HCT116 (cell line): Measurements from ENCODE around the gene MCUR1. TPM values are rescaled to one million over a fixed set of nuclear protein-coding genes. Genes with fewer than 3 reads are reported as not detected.

ENCODE experiments used
- ATAC-seq: fragments of 200-7000 bp; cut with Tn5 transposase; 2 replicates; pipeline ENCODE4 v1.9.1; 2020; ENCODE audit warnings: mild to moderate bottlenecking, moderate library complexity
- BruUV-seq: library from RNA; stranded (reverse); fragments of 400-500 nt; replicated peaks from 2 replicates; lab custom pipeline; 2021; lab: Mats Ljungman, UMichigan
- CTCF ChIA-PET: fragments of 300-600 bp; sonication (Branson Sonifier 250); formaldehyde crosslinking; loops from one replicate; lab custom pipeline; 2021; ENCODE audit warnings: antibody characterized with exemption; lab: Charles Lee
- POLR2A ChIA-PET: fragments of 300-600, 350-600 bp; sonication (Branson Sonifier 250); formaldehyde crosslinking; loops from one replicate; lab custom pipeline; 2021; ENCODE audit warnings: antibody characterized with exemption; lab: Charles Lee
- RAD21 ChIA-PET, 2 experiments: fragments of 300-600 bp; sonication (Branson Sonifier 250); formaldehyde crosslinking; loops; one replicate each; lab custom pipeline; 2023; ENCODE audit warnings: low total read pairs in 2 of 2; ENCODE audit not compliant: uncharacterized antibody in 2 of 2, unreplicated experiment in 2 of 2, low non-redundant PET in 1 of 2; lab: Charles Lee
- DNase-seq: peaks from one replicate; pipeline ENCODE4 v3.0.0-alpha.2; 2010; ENCODE audit warnings: low read depth, low spot score
- H2AFZ ChIP-seq: fragments of 200-600 bp; shearing (Covaris generic), sonication (generic); 2 replicates; pipeline ENCODE4 v1.6.1; 2017; ENCODE audit warnings: low read depth, mixed run types, mixed read lengths, antibody characterized with exemption, low read length; ENCODE audit not compliant: poor library complexity, severe bottlenecking
- H3K27ac ChIP-seq: 2 replicates; pipeline ENCODE4 v1.5.1; 2012; ENCODE audit warnings: low read depth, low read length
- H3K27me3 ChIP-seq: fragments of 200-600 bp; sonication (generic); 2 replicates; pipeline ENCODE4 v1.6.1; 2016; ENCODE audit warnings: mixed run types, low read length, mixed read lengths; ENCODE audit not compliant: insufficient read depth
- H3K36me3 ChIP-seq, 2 experiments: fragments of 200-500 bp in 1 of 2; fragments of 200-600 bp in 1 of 2; sonication (Bioruptor generic) in 1 of 2; sonication (generic) in 1 of 2; 2 replicates each; pipeline versions ENCODE4 v1.5.1 to v1.6.1; 2014 to 2016; ENCODE audit warnings: low read length in 2 of 2, inconsistent platforms in 1 of 2, mixed read lengths in 1 of 2, mixed run types in 1 of 2; ENCODE audit not compliant: insufficient read depth in 2 of 2, control insufficient read depth in 1 of 2
- H3K4me1 ChIP-seq, 2 experiments: fragments of 200-600 bp in 1 of 2; sonication (generic) in 1 of 2; 2 replicates each; pipeline versions ENCODE4 v1.5.1 to v1.6.1; 2012 to 2017; ENCODE audit warnings: low read length in 2 of 2, inconsistent platforms in 1 of 2, mild to moderate bottlenecking in 1 of 2, mixed read lengths in 1 of 2, mixed run types in 1 of 2, moderate library complexity in 1 of 2; ENCODE audit not compliant: insufficient read depth in 2 of 2, control insufficient read depth in 1 of 2
- H3K4me2 ChIP-seq: fragments of 200-600 bp; sonication (generic); 2 replicates; pipeline ENCODE4 v1.6.1; 2017; ENCODE audit warnings: mixed run types, low read length, mixed read lengths
- H3K4me3 ChIP-seq, 2 experiments: fragments of 200-600 bp in 1 of 2; sonication (generic) in 1 of 2; replicated peaks in 1 of 2; 2 replicates each; pipeline ENCODE4 v1.5.1; 2011 to 2016; ENCODE audit warnings: low read length in 2 of 2, control low read depth in 1 of 2, low read depth in 1 of 2, mild to moderate bottlenecking in 1 of 2, mixed read lengths in 1 of 2, mixed run types in 1 of 2
- H3K79me2 ChIP-seq: fragments of 200-600 bp; sonication (generic); 2 replicates; pipeline ENCODE4 v1.6.1; 2017; ENCODE audit warnings: mild to moderate bottlenecking, mixed run types, low read length, moderate library complexity, mixed read lengths; ENCODE audit not compliant: insufficient read depth
- H3K9ac ChIP-seq: fragments of 200-600 bp; sonication (generic); 2 replicates; pipeline ENCODE4 v1.6.1; 2016; ENCODE audit warnings: low read length, mixed read lengths
- H3K9me2 ChIP-seq: fragments of 200-600 bp; sonication (generic), shearing (Covaris generic); 2 replicates; pipeline ENCODE4 v1.6.1; 2017; ENCODE audit warnings: mixed run types, mild to moderate bottlenecking, moderate library complexity; ENCODE audit not compliant: insufficient read depth
- H3K9me3 ChIP-seq, 2 experiments: fragments of 200-500 bp in 1 of 2; fragments of 200-600 bp in 1 of 2; sonication (Bioruptor generic) in 1 of 2; sonication (generic) in 1 of 2; 2 replicates each; pipeline ENCODE4 v1.6.1; 2014 to 2017; ENCODE audit warnings: low read length in 2 of 2, mixed read lengths in 2 of 2, inconsistent platforms in 1 of 2, low read depth in 1 of 2, mild to moderate bottlenecking in 1 of 2, mixed run types in 1 of 2, moderate library complexity in 1 of 2; ENCODE audit not compliant: control insufficient read depth in 1 of 2, insufficient read depth in 1 of 2
- H4K20me1 ChIP-seq: fragments of 200-600 bp; sonication (generic), shearing (Covaris generic); 2 replicates; pipeline ENCODE4 v1.6.1; 2017; ENCODE audit warnings: mixed run types, mild to moderate bottlenecking, moderate library complexity; ENCODE audit not compliant: insufficient read depth
- EGR1 ChIP-seq: IDR thresholded peaks from 2 replicates; pipeline ENCODE4 v1.6.1; 2012; ENCODE audit warnings: low read depth
- EZH2 ChIP-seq: fragments of 200-600 bp; sonication (generic); IDR thresholded peaks from 2 replicates; pipeline ENCODE4 v1.6.1; 2017; ENCODE audit warnings: antibody characterized with exemption, mixed run types
- JUND ChIP-seq: IDR thresholded peaks from 2 replicates; pipeline ENCODE4 v1.6.1; 2012
- POLR2A ChIP-seq: IDR thresholded peaks from 2 replicates; pipeline ENCODE4 v1.7.0; 2011; ENCODE audit warnings: borderline replicate concordance; ENCODE audit not compliant: insufficient read depth, insufficient read length; ENCODE audit errors: extremely low read depth
- POLR2AphosphoS5 ChIP-seq: IDR thresholded peaks from 2 replicates; pipeline ENCODE4 v1.6.1; 2011; ENCODE audit warnings: mild to moderate bottlenecking, low read depth, low read length, moderate library complexity
- SP1 ChIP-seq: IDR thresholded peaks from 2 replicates; pipeline ENCODE4 v1.6.1; 2012; ENCODE audit warnings: low read depth
- SRF ChIP-seq: IDR thresholded peaks from 2 replicates; pipeline ENCODE4 v1.6.1; 2012; ENCODE audit warnings: low read depth
- YY1 ChIP-seq: IDR thresholded peaks from 2 replicates; pipeline ENCODE4 v1.6.1; 2011; ENCODE audit warnings: low read length, low read depth, moderate library complexity, mild to moderate bottlenecking; ENCODE audit not compliant: insufficient replicate concordance; ENCODE audit errors: extremely low read depth
- ZNF274 ChIP-seq: fragments of 200-500 bp; sonication (Bioruptor generic); IDR thresholded peaks from 2 replicates; pipeline ENCODE4 v1.6.1; 2014; ENCODE audit warnings: mild to moderate bottlenecking, low read depth, low read length, inconsistent platforms
- intact Hi-C: fragments of 100-400 bp; cut with micrococcal nuclease; formaldehyde crosslinking; loops from 2 replicates; pipeline ENCODE4 v1.10.0; 2022
- total RNA-seq: library from RNA; stranded (reverse); gene quantifications from one replicate; pipeline ENCODE4 v1.2.1, GENCODE V29; 2021; ENCODE audit not compliant: unreplicated experiment
- TF ChIP-seq, protein P1 (sequence below): IDR thresholded peaks from 2 replicates; pipeline ENCODE4 v1.6.1; 2011; ENCODE audit warnings: mild to moderate bottlenecking, low read length, moderate library complexity; ENCODE audit not compliant: insufficient replicate concordance; ENCODE audit errors: extremely low read depth
- TF ChIP-seq, protein P2 (sequence below), 3 experiments: fragments of 200-600 bp in 1 of 3; sonication (generic) in 1 of 3; IDR thresholded peaks in 2 of 3; conservative IDR thresholded peaks in 1 of 3; 2 replicates each; pipeline ENCODE4 v1.5.1; 2012 to 2017; ENCODE audit warnings: low read depth in 2 of 3, low read length in 2 of 3, antibody characterized with exemption in 1 of 3, borderline replicate concordance in 1 of 3, control low read depth in 1 of 3, mild to moderate bottlenecking in 1 of 3, mixed read lengths in 1 of 3, mixed run types in 1 of 3, moderate library complexity in 1 of 3; ENCODE audit not compliant: insufficient read depth in 1 of 3

The MCUR1 gene
- total RNA-seq, 1 experiment from 2014 or later, result 33.2 TPM

DNA sequence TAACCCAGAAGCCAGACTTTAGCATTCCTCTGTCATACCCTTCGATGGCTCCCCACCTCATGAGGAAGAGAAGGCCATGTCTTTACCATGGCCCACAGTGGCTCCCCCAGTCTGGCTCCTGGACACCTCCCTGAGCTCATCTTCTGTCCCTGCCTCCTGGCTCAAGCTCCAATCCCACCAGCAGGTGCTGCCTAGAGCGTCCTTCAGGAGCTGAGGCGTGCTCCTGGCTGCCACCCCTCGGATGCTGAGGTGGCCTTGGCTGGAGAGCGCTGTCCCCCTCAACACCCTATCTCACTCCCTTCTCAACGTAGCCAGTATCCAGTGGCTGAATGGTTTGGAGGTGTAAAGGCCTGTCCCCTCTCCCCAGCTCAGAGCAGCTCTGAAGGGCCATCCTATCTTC, 55.3 kb downstream of the MCUR1 start:
- Histone ChIP-seq H3K27ac (no peak overlapping the region), H3K4me3 (no peak overlapping the region), H3K9me3 (peaks cover 0 to 3% of the 10 kb centered on the region in 2 experiments; a peak in 1 of 4 replicates), H3K9me2 (no peaks in the 10 kb centered on the region), H3K9ac (no peak overlapping the region), H3K79me2 (no peaks in the 10 kb centered on the region), H2AFZ (no peak overlapping the region)
- BruUV-seq, result no TSS peak
- POLR2A ChIA-PET, result no interaction called here
- RAD21 ChIA-PET, result no interaction called here
- CTCF ChIA-PET, result no interaction called here
- TF ChIP-seq JUND (no peak), SP1 (no peak), YY1 (no peak), EZH2 (no peak), POLR2AphosphoS5 (no peak), ZNF274 (no peak), EGR1 (no peak), POLR2A (no peak), SRF (no peak)
- TF ChIP-seq, protein P1, sequence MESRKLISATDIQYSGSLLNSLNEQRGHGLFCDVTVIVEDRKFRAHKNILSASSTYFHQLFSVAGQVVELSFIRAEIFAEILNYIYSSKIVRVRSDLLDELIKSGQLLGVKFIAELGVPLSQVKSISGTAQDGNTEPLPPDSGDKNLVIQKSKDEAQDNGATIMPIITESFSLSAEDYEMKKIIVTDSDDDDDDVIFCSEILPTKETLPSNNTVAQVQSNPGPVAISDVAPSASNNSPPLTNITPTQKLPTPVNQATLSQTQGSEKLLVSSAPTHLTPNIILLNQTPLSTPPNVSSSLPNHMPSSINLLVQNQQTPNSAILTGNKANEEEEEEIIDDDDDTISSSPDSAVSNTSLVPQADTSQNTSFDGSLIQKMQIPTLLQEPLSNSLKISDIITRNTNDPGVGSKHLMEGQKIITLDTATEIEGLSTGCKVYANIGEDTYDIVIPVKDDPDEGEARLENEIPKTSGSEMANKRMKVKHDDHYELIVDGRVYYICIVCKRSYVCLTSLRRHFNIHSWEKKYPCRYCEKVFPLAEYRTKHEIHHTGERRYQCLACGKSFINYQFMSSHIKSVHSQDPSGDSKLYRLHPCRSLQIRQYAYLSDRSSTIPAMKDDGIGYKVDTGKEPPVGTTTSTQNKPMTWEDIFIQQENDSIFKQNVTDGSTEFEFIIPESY, result no peak
- TF ChIP-seq, protein P2, sequence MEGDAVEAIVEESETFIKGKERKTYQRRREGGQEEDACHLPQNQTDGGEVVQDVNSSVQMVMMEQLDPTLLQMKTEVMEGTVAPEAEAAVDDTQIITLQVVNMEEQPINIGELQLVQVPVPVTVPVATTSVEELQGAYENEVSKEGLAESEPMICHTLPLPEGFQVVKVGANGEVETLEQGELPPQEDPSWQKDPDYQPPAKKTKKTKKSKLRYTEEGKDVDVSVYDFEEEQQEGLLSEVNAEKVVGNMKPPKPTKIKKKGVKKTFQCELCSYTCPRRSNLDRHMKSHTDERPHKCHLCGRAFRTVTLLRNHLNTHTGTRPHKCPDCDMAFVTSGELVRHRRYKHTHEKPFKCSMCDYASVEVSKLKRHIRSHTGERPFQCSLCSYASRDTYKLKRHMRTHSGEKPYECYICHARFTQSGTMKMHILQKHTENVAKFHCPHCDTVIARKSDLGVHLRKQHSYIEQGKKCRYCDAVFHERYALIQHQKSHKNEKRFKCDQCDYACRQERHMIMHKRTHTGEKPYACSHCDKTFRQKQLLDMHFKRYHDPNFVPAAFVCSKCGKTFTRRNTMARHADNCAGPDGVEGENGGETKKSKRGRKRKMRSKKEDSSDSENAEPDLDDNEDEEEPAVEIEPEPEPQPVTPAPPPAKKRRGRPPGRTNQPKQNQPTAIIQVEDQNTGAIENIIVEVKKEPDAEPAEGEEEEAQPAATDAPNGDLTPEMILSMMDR (IDR thresholded peaks at IDR 0.05 in 2 of 3, conservative IDR thresholded peaks at IDR 0.05 in 1 of 3; ENCODE audit: borderline replicate concordance in 1 of 3, insufficient read depth in 1 of 3, low read depth in 2 of 3, low read length in 2 of 3), result no peak
- TF ChIP-seq, all 23 proteins: peak for 0
- H4K20me1 ChIP-seq, result no peaks in the 10 kb centered on the region
- H3K27me3 ChIP-seq, result no peaks in the 10 kb centered on the region
- peaks cover 0 to 7% of the 10 kb centered on the region in 2 experiments; a peak in 3 of 4 replicates for H3K4me1 ChIP-seq
- intact Hi-C loops, result no loop called here
- ATAC-seq (no peak), DNase-seq (no peak)
- no peaks in the 10 kb centered on the region for H3K36me3 ChIP-seq
- no peak overlapping the region for H3K4me2 ChIP-seq
